ENCODE results near the gene THADA. TPM values are rescaled to one million over a fixed set of nuclear protein-coding genes. Genes with fewer than 3 reads are reported as not detected.

THADA gene
- total and polyA plus RNA-seq, 4 experiments from 2014 or later = 20.3 to 44.8 (median 32.8) TPM

DNA sequence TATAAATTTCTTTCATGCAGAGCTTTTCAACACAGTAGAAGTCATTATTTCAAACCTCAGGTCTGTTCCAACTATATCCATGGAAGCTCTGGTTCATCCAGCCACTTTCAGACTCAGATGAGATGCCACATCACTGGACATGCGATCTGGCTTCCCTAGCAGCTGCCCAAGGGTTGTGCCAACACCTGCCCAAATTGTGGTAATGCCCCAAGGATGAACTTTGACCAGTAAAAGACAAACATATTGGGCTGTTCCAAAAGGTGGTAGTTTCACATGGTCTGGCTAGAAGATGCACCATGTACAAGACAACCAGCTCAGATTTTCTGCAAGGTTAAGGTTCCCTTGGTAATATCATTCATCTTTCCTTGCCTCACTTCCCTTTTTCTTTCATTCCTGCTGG, 101.9 kb downstream of the THADA start:
- no peak overlapping the region for H3K4me3 Mint-ChIP-seq
- no peaks in the 10 kb centered on the region for H3K9me3 Mint-ChIP-seq
- Histone ChIP-seq H3K4me3 (ENCODE audit: low read length in 2 of 2) (no peak overlapping the region), H3K36me3 (ENCODE audit: insufficient read depth, low read length) (peaks cover 10% of the 10 kb centered on the region), H3K9me3 (ENCODE audit: control insufficient read depth in 1 of 2, low read length in 2 of 2) (no peaks in the 10 kb centered on the region), H3K4me1 (ENCODE audit: insufficient read depth, low read length) (no peaks in the 10 kb centered on the region), H3K27ac (ENCODE audit: low read depth, low read length) (no peak overlapping the region), H3K27me3 (ENCODE audit: insufficient read depth, low read length) (no peaks in the 10 kb centered on the region)
- H3K4me1 Mint-ChIP-seq = peaks cover 0 to 5% (median 3%) of the 10 kb centered on the region in 4 donors
- no peaks in the 10 kb centered on the region for H3K27me3 Mint-ChIP-seq
- no peak for DNase-seq
- ChIA-PET POLR2A (ENCODE audit: partially characterized antibody) (no interaction called here), CTCF (ENCODE audit: partially characterized antibody) (interaction anchor here (1.0 to 1.7 kb wide), 4 partner anchors 10 to 666 kb away, joined by 3 to 10 read pairs (median 3); no protein-coding TSS in a partner anchor)
- peaks cover 47 to 49% of the 10 kb centered on the region in 2 donors for H3K36me3 Mint-ChIP-seq
- H3K27ac Mint-ChIP-seq = no peak overlapping the region
- intact Hi-C loops (cut with micrococcal nuclease) = no loop called here

DNA sequence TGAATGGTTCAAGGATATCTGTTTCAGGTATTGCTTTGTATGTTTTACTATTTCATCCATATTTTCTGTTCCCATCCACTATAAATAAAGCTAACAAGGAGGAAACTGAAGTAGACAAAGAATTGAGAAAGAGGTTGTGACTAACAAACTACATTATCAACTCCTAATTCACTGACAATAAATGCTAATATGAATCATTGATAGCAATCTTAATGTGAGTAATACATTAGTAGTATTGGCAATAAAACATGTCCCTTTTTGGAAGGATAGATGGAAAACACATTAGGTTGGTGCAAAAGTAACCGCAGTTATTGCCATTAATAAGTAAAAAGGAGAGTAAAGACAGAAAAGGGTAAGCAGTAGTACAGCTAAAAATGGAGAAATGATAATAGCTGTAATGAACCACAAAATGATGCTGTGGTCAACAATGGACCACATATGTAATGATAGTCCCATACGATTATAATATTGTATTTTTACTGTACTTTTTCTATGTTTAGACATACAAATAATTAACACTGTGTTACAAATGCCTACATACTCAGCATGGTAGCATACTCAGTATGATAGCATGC, 104.7 kb downstream of the THADA start:
- CTCF ChIA-PET (ENCODE audit: partially characterized antibody) = interaction anchor here (1.0 to 1.4 kb wide), 4 partner anchors 16 to 544 kb away, joined by 3 to 4 read pairs (median 3); no protein-coding TSS in a partner anchor
- POLR2A ChIA-PET (ENCODE audit: partially characterized antibody) = no interaction called here
- no peak overlapping the region for H3K4me3 Mint-ChIP-seq

DNA sequence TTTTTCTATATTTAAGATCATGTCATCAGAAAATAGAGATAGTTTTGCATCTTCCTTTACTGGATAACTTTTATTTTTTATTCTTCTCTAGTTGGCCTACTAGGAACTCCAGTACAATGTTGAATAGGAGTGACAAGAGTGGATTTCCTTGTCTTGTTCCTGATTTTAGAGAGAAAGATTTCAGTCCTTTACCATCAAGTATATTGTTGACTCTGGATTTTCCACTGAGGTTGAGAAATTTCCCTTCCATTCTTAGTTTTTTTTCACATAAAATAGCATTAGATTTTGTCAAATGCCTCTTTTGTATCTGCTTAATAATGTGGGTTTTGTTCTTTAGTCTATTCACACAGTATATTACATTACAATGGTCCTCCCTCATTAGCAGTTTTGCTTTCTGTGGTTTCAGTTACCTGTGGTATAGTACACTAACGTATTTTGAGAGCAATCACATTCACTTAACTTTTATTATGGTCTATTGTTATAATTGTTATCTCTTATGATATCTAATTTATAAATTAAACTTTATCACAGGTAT, 105.5 kb downstream of the THADA start:
- peaks cover 0 to 5% (median 1%) of the 10 kb centered on the region in 4 donors for H3K4me1 Mint-ChIP-seq
- H3K27ac Mint-ChIP-seq = no peak overlapping the region
- H3K27me3 ChIP-seq (ENCODE audit: insufficient read depth, low read length) = no peaks in the 10 kb centered on the region
- peaks cover 13 to 17% of the 10 kb centered on the region in 2 donors for H3K36me3 Mint-ChIP-seq
- no peak overlapping the region for H3K27ac ChIP-seq (ENCODE audit: low read depth, low read length)
- H3K36me3 ChIP-seq (ENCODE audit: insufficient read depth, low read length) = no peaks in the 10 kb centered on the region
- no peak overlapping the region for H3K4me3 ChIP-seq (ENCODE audit: low read length in 2 of 2)
- DNase-seq = no peak
- POLR2A ChIA-PET (ENCODE audit: partially characterized antibody) = no interaction called here
- H3K9me3 ChIP-seq (ENCODE audit: control insufficient read depth in 1 of 2, low read length in 2 of 2) = no peaks in the 10 kb centered on the region
- H3K4me3 Mint-ChIP-seq = no peak overlapping the region
- no peaks in the 10 kb centered on the region for H3K9me3 Mint-ChIP-seq
- CTCF ChIA-PET (ENCODE audit: partially characterized antibody) = interaction anchor here (1.4 kb wide), 1 partner anchor 364 kb away, joined by 4 read pairs; no protein-coding TSS in a partner anchor
- H3K27me3 Mint-ChIP-seq = no peaks in the 10 kb centered on the region
- H3K4me1 ChIP-seq (ENCODE audit: insufficient read depth, low read length) = no peaks in the 10 kb centered on the region
- intact Hi-C loops (cut with micrococcal nuclease) = no loop called here

More for the DNA sequence above, 104.7 kb downstream of the THADA start:
- Histone ChIP-seq H3K4me3 (ENCODE audit: low read length in 2 of 2) (no peak overlapping the region), H3K4me1 (ENCODE audit: insufficient read depth, low read length) (no peaks in the 10 kb centered on the region), H3K36me3 (ENCODE audit: insufficient read depth, low read length) (no peaks in the 10 kb centered on the region), H3K27ac (ENCODE audit: low read depth, low read length) (no peak overlapping the region), H3K27me3 (ENCODE audit: insufficient read depth, low read length) (no peaks in the 10 kb centered on the region), H3K9me3 (ENCODE audit: control insufficient read depth in 1 of 2, low read length in 2 of 2) (no peaks in the 10 kb centered on the region)
- H3K36me3 Mint-ChIP-seq = peaks cover 22 to 25% of the 10 kb centered on the region in 2 donors
- H3K27me3 Mint-ChIP-seq = no peaks in the 10 kb centered on the region
- no peaks in the 10 kb centered on the region for H3K9me3 Mint-ChIP-seq
- intact Hi-C loops (cut with micrococcal nuclease) = no loop called here
- peaks cover 0 to 5% (median 1%) of the 10 kb centered on the region in 4 donors for H3K4me1 Mint-ChIP-seq
- no peak for DNase-seq
- H3K27ac Mint-ChIP-seq = peak overlapping the region in 2 of 7 donors; percentile 51 to 53

DNA sequence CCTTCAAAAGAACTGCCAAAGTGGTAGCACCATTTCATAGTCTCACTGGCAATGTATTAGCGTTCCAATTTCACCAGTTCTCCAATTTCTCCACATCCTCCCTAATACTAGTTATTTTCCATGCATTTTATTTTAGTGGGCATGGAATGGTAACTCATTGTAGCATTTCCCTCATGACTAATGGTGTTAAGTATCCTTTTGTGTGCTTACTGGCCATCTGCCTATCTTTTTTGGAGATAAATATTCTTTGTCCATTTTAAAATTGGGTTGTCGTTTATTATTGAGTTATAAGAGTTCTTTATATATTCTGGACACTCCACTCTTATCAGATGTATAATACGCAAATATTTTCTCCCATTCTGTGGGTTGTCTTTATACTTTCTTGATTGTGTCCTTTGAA, 107.1 kb downstream of the THADA start:
- H3K4me1 Mint-ChIP-seq = peaks cover 0 to 8% (median 6%) of the 10 kb centered on the region in 4 donors
- CTCF ChIA-PET (ENCODE audit: partially characterized antibody) = interaction anchor here (1.0 to 3.1 kb wide), 5 partner anchors 8 to 543 kb away, joined by 3 to 10 read pairs (median 4); no protein-coding TSS in a partner anchor
- Histone ChIP-seq H3K4me1 (ENCODE audit: insufficient read depth, low read length) (peaks cover 4% of the 10 kb centered on the region), H3K27me3 (ENCODE audit: insufficient read depth, low read length) (no peaks in the 10 kb centered on the region), H3K4me3 (ENCODE audit: low read length in 2 of 2) (no peak overlapping the region), H3K9me3 (ENCODE audit: control insufficient read depth in 1 of 2, low read length in 2 of 2) (no peaks in the 10 kb centered on the region), H3K36me3 (ENCODE audit: insufficient read depth, low read length) (no peaks in the 10 kb centered on the region), H3K27ac (ENCODE audit: low read depth, low read length) (no peak overlapping the region)
- H3K9me3 Mint-ChIP-seq = no peaks in the 10 kb centered on the region
- no peak for DNase-seq
- H3K27me3 Mint-ChIP-seq = no peaks in the 10 kb centered on the region
- intact Hi-C loops (cut with micrococcal nuclease) = no loop called here
- no peak overlapping the region for H3K4me3 Mint-ChIP-seq
- H3K27ac Mint-ChIP-seq = peak overlapping the region in 1 of 7 donors; percentile 6
- POLR2A ChIA-PET (ENCODE audit: partially characterized antibody) = interaction anchor here (0.9 kb wide), 1 partner anchor 420 kb away, joined by 3 read pairs; no protein-coding TSS in a partner anchor
- H3K36me3 Mint-ChIP-seq = peaks cover 7 to 17% of the 10 kb centered on the region in 2 donors

DNA sequence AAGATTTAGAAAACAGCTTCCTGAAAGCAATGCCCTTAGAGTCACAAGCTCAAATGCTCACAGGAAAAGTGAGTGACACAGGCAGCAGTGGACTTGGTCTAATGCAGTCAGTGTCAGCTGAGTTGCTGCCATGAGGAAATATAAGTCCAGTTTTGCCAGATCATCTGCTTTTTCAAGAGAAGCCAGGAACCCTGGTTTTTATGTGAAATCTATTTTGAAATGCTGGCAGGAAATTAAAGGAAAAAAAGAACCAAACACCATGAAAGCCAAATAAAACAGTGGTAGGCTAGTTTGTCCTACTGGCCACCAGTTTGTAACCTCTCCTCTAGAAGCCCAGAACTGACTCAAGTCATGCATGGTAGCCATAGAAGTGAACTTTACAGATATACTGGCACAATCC, 109.2 kb downstream of the THADA start:
- Mint-ChIP-seq H3K9me3 (no peaks in the 10 kb centered on the region), H3K36me3 (peaks cover 11 to 17% of the 10 kb centered on the region in 2 donors), H3K27me3 (no peaks in the 10 kb centered on the region), H3K4me3 (no peak overlapping the region), H3K4me1 (peaks cover 0 to 7% (median 7%) of the 10 kb centered on the region in 4 donors), H3K27ac (peak overlapping the region in 6 of 7 donors; percentile 5 to 54 (median 42))
- ChIA-PET CTCF (ENCODE audit: partially characterized antibody) (interaction anchor here (3.4 to 4.3 kb wide), 5 partner anchors 33 to 540 kb away, joined by 13 to 120 read pairs (median 75); partner anchors contain the start of gene ZFP36L2), POLR2A (ENCODE audit: partially characterized antibody) (interaction anchor here (0.9 to 1.7 kb wide), 2 partner anchors 257 to 261 kb away, joined by 3 to 4 read pairs; no protein-coding TSS in a partner anchor)
- Histone ChIP-seq H3K27ac (ENCODE audit: low read depth, low read length) (no peak overlapping the region), H3K4me3 (ENCODE audit: low read length in 2 of 2) (no peak overlapping the region), H3K36me3 (ENCODE audit: insufficient read depth, low read length) (no peaks in the 10 kb centered on the region), H3K27me3 (ENCODE audit: insufficient read depth, low read length) (no peaks in the 10 kb centered on the region), H3K9me3 (ENCODE audit: control insufficient read depth in 1 of 2, low read length in 2 of 2) (no peaks in the 10 kb centered on the region), H3K4me1 (ENCODE audit: insufficient read depth, low read length) (peaks cover 4% of the 10 kb centered on the region)
- no peak for DNase-seq
- intact Hi-C loops (cut with micrococcal nuclease) = no loop called here

DNA sequence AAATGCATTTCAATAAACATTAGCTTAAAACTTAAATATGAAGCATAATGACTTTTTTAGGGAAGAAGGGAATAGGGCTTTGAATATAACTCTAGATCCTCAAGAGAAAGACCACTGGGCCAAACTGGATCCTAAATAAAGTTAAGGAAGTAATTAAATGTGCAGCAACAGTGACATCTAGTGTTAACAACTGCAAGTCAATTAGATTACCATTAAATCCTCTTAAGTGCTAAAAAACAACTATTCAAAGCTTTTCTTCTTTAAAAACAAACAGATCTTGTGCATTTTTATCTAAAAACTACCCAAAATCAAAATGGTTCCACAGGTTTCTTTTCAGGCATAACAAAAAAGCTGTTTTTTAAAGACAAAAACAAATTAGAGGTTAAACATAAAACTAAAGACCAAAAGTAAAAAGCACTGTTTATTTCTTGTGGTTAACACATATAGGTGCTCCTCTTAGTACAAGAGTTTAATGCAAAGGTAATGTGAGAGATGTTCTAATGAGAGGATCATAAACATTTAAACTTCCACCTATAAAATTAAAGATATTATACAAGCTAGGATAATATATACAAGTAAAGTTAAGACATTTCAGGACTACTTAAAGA, 111.4 kb downstream of the THADA start:
- no peak overlapping the region for H3K27ac ChIP-seq (ENCODE audit: low read depth, low read length)
- H3K36me3 ChIP-seq (ENCODE audit: insufficient read depth, low read length) = no peaks in the 10 kb centered on the region
- Mint-ChIP-seq H3K27me3 (no peaks in the 10 kb centered on the region), H3K27ac (peak overlapping the region in 1 of 7 donors; percentile 22), H3K9me3 (no peaks in the 10 kb centered on the region), H3K4me3 (no peak overlapping the region), H3K36me3 (peaks cover 23 to 25% of the 10 kb centered on the region in 2 donors), H3K4me1 (peaks cover 0 to 7% (median 4%) of the 10 kb centered on the region in 4 donors)
- H3K4me3 ChIP-seq (ENCODE audit: low read length in 2 of 2) = no peak overlapping the region
- DNase-seq = peak in 4 of 5 donors; percentile 46 to 54 (median 52)
- CTCF ChIA-PET (ENCODE audit: partially characterized antibody) = interaction anchor here (0.7 to 4.3 kb wide), 46 partner anchors 9 to 674 kb away, joined by 3 to 120 read pairs (median 4); partner anchors contain the start of gene ZFP36L2
- no peaks in the 10 kb centered on the region for H3K9me3 ChIP-seq (ENCODE audit: control insufficient read depth in 1 of 2, low read length in 2 of 2)
- POLR2A ChIA-PET (ENCODE audit: partially characterized antibody) = interaction anchor here (0.6 to 2.9 kb wide), 9 partner anchors 58 to 357 kb away, joined by 3 to 27 read pairs (median 5); partner anchors contain the start of gene ZFP36L2
- intact Hi-C loops (cut with micrococcal nuclease) = loop anchor here (1.0 to 5.0 kb wide), 8 partner anchors 242 to 656 kb away; no protein-coding TSS in a partner anchor
- no peaks in the 10 kb centered on the region for H3K27me3 ChIP-seq (ENCODE audit: insufficient read depth, low read length)
- peaks cover 4% of the 10 kb centered on the region for H3K4me1 ChIP-seq (ENCODE audit: insufficient read depth, low read length)
